ENCODE measurements around the gene CFAP74. TPM values are rescaled to one million over a fixed set of nuclear protein-coding genes. Genes with fewer than 3 reads are reported as not detected.

Gene CFAP74
- total RNA-seq, 3 donors from 2014 or later: 0.29 to 0.98 TPM; not detected in 1

DNA sequence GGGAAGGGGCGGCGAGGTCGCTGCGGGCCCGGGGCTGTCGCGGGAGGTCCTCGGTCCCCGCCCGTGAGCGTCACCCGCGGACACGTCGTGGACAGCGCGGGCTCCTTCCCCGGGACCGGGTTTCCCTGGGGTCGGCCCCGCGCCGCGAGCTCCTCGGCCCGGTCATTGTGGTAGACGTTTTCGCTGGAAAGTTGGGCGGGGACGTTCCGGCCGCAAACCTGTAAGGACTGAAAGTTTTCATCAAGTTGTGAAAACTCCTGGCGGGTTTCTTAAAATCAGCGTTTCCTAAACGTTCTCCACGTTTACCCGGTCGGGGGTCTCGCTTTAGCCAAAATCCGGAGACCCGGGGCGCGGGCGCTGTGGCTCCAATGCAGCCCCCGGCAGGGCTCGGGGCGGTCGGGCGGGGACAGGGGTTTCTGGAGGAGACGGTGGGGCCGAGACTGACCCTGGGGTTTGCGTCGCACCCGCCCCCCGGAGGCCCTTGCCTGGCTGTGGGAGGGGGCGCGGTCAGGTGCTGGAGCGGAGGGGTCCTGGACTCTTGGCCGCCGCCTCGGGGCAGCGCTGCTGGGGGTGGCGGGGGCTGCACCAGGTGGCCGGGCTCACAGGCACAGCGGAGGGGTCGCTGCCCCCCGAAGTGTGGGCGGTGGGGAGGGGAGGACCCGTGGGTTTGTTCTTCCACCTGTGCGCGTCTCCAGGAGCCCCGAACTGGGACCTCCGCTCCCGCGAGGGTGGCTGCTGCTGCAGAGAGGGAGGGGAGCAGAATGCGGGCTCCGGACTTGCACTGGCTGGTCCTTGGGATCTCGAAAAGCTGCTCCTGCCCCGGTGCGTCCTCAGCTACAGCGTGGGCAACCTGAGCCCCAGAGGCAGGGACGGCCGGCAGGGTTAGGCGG, 47.5 kb upstream of the CFAP74 start:
- peak overlapping the region; percentile 27 to 81 (median 75) for H3K4me3 ChIP-seq
- DNase-seq (ENCODE audit: low spot score in 2 of 2): no peak
- intact Hi-C loops (cut with DNase I; ENCODE audit: low total_unique reads): loop anchor here (10.0 kb wide), 1 partner anchor 554 kb away; no protein-coding TSS in a partner anchor
- no peak for TF ChIP-seq POLR2AphosphoS5 (IDR thresholded peaks at IDR 0.05)
- TF ChIP-seq POLR2A (IDR thresholded peaks at IDR 0.05): no peak
- H3K9me3 ChIP-seq: no peaks in the 10 kb centered on the region
- H3K27ac ChIP-seq: peak overlapping the region; percentile 61 to 68
- H3K4me1 ChIP-seq: peaks cover 0 to 4% of the 10 kb centered on the region in 2 donors
- H3K36me3 ChIP-seq: no peaks in the 10 kb centered on the region
- H3K27me3 ChIP-seq: peaks cover 5 to 12% of the 10 kb centered on the region in 2 donors

DNA sequence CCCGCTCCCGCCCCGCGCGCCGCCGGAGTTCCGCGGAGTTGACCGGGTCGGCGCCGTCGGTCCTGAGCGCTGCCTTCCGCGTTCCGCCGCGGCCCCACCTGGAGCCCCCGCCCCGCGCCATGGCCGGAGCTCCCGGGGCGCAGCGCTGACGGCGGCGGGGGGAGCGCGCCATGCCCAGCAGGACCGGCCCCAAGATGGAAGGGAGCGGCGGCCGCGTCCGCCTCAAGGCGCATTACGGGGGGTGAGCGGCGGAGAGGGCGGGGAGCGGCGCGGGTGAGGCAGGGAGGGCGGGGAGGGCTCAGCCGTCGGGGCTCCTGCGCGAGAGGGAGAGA, 46.8 kb upstream of the CFAP74 start:
- Histone ChIP-seq H3K4me1 (peaks cover 0 to 4% of the 10 kb centered on the region in 2 donors), H3K27me3 (peaks cover 5 to 12% of the 10 kb centered on the region in 2 donors), H3K4me3 (peak overlapping the region; percentile 27 to 81 (median 75)), H3K36me3 (no peaks in the 10 kb centered on the region), H3K27ac (peak overlapping the region; percentile 61 to 68), H3K9me3 (no peaks in the 10 kb centered on the region)
- DNase-seq (ENCODE audit: low spot score in 2 of 2): no peak
- TF ChIP-seq POLR2A (IDR thresholded peaks at IDR 0.05) (no peak), POLR2AphosphoS5 (IDR thresholded peaks at IDR 0.05) (no peak)
- TF ChIP-seq, protein P1, sequence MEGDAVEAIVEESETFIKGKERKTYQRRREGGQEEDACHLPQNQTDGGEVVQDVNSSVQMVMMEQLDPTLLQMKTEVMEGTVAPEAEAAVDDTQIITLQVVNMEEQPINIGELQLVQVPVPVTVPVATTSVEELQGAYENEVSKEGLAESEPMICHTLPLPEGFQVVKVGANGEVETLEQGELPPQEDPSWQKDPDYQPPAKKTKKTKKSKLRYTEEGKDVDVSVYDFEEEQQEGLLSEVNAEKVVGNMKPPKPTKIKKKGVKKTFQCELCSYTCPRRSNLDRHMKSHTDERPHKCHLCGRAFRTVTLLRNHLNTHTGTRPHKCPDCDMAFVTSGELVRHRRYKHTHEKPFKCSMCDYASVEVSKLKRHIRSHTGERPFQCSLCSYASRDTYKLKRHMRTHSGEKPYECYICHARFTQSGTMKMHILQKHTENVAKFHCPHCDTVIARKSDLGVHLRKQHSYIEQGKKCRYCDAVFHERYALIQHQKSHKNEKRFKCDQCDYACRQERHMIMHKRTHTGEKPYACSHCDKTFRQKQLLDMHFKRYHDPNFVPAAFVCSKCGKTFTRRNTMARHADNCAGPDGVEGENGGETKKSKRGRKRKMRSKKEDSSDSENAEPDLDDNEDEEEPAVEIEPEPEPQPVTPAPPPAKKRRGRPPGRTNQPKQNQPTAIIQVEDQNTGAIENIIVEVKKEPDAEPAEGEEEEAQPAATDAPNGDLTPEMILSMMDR (IDR thresholded peaks at IDR 0.05): no peak
- intact Hi-C loops (cut with DNase I; ENCODE audit: low total_unique reads): loop anchor here (10.0 kb wide), 1 partner anchor 554 kb away; no protein-coding TSS in a partner anchor

DNA sequence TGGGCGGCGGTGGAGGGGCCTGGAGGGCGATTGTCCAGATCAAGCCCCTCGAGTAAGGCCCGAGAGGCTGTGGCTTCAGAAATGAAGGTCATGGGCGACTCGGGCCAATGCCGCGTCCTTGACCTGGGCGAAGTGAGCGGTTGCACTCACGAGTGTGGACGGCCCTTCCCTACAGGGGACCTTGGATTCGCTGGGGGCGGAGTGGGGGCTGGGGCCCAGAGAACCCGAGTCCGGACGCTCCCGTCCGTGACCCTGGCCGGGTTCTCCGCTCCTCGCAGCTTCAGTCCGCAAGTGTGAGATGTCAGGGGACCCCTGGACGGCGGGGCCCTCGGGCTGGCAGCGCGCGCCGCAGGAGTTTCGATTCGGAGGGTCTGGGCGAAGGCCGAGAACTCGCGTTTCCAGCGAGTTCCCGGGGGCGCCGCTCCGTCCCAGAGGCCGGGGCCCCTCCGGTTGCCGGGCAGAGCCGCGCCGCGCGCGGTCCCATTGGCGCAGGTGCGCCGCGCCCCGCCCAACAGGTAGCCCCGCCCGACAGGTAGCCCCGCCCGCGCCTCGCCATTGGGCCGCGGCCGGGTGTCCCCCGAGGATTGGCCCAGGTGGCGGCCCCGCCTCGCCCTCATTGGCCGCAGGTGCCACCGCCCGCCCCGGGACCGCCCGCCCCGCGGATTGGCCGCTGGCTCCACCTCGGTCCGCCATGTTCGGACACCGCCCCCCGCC, 46.3 kb upstream of the CFAP74 start, which contains the start of gene PRKCZ:
Gene PRKCZ (plus strand): TSS at position 694 of the 714 bp plus-strand sequence. CDS start 220 bp downstream, outside the sequence.
- peaks cover 0 to 4% of the 10 kb centered on the region in 2 donors for H3K4me1 ChIP-seq
- peak within 1 kb of the TSS; percentile 61 to 72 for H3K27ac ChIP-seq
- no peaks in the 10 kb centered on the region for H3K36me3 ChIP-seq
- peaks cover 5 to 12% of the 10 kb centered on the region in 2 donors for H3K27me3 ChIP-seq
- DNase-seq (ENCODE audit: low spot score in 2 of 2): peak; percentile 93 to 95
- no peak for TF ChIP-seq POLR2A (IDR thresholded peaks at IDR 0.05)
- TF ChIP-seq, protein P1 (IDR thresholded peaks at IDR 0.05): no peak
- TF ChIP-seq POLR2AphosphoS5 (IDR thresholded peaks at IDR 0.05): no peak
- peak within 1 kb of the TSS; percentile 42 to 81 (median 75) for H3K4me3 ChIP-seq
- intact Hi-C loops (cut with DNase I; ENCODE audit: low total_unique reads): loop anchor here (10.0 kb wide), 1 partner anchor 555 kb away; no protein-coding TSS in a partner anchor
- H3K9me3 ChIP-seq: no peaks in the 10 kb centered on the region

DNA sequence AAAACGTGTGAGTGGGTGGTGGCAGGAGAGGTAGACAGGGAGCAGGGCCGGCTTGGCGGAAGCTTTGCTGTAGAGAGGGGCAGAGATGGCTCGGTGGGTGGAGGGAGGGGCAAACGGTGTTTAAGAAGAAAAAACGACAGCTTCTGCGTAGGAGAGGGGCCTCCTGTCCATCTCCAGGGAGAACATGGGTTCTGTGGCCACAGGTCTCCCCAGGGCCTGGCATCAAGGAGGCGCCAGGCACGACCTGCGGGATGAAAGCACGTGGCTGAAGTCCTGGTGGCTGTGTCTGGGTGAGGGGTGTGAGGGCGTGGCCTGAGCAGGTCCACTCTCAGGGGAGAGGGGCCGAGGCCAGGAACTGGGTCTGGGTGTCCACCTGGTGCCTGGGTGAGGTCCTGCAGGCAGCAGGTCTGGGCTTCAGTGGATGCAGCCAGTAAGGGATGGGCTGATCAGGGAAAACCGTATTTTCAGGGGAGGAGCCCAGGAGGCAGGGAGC, 45.7 kb upstream of the CFAP74 start:
- intact Hi-C loops (cut with DNase I; ENCODE audit: low total_unique reads): no loop called here
- Histone ChIP-seq H3K36me3 (no peaks in the 10 kb centered on the region), H3K27ac (peak overlapping the region in 1 of 2 donors; percentile 72), H3K9me3 (no peaks in the 10 kb centered on the region), H3K4me3 (peak overlapping the region in 2 of 3 donors; percentile 75 to 81), H3K4me1 (peaks cover 3 to 4% of the 10 kb centered on the region in 2 donors), H3K27me3 (peaks cover 5 to 12% of the 10 kb centered on the region in 2 donors)
- peak in 1 of 2 donors; percentile 33 for DNase-seq (ENCODE audit: low spot score in 2 of 2)
- TF ChIP-seq POLR2A (IDR thresholded peaks at IDR 0.05) (no peak), POLR2AphosphoS5 (IDR thresholded peaks at IDR 0.05) (no peak)
- TF ChIP-seq, protein P1 (IDR thresholded peaks at IDR 0.05): peak in 2 of 3 donors; percentile 40 to 60
